Lower leg skin (tissue), 3 donors: Measurements from ENCODE around the gene ST3GAL3.

Source experiments
- POLR2A ChIP-seq, 2 donors: fragments of 450-650 bp; IDR thresholded peaks; one replicate each; pipeline ENCODE4 v1.6.1; 2016 to 2017; ENCODE audit warnings: antibody characterized with exemption in 2 of 2, mild to moderate bottlenecking in 1 of 2, moderate library complexity in 1 of 2
- TF ChIP-seq, protein P1 (sequence below), 3 donors: fragments of 450-650 bp; IDR thresholded peaks; one replicate each; pipeline ENCODE4 v1.5.1; 2016; ENCODE audit warnings: antibody characterized with exemption in 3 of 3, mild to moderate bottlenecking in 3 of 3, moderate library complexity in 2 of 3

DNA sequence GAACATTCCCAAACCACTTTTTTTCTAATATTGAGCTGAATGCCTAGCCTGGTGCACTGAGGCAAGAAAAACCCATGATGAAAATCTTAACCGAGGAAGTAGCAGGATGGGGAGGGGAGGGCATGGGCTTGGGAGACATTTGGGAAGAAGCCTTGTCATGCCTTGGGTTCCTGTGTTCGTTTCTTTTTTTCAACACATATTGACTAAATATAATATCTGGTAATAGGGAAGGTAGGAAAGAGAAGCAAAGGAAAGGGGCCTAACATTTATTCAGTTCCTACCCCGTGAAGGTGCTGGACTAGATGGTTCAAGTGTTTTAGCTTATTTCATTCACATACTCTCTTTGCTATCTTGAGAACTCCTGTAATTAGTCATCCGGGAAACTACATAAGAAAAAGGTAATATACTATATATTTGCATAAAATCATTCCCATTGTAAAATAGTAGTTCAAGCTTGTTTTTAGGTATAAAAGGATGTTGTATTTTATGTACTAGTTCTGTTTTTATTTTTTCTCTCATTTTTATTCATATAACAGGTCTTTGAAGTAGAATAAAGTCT is 62.1 kb downstream of the ST3GAL3 start:
- TF ChIP-seq, protein P1, sequence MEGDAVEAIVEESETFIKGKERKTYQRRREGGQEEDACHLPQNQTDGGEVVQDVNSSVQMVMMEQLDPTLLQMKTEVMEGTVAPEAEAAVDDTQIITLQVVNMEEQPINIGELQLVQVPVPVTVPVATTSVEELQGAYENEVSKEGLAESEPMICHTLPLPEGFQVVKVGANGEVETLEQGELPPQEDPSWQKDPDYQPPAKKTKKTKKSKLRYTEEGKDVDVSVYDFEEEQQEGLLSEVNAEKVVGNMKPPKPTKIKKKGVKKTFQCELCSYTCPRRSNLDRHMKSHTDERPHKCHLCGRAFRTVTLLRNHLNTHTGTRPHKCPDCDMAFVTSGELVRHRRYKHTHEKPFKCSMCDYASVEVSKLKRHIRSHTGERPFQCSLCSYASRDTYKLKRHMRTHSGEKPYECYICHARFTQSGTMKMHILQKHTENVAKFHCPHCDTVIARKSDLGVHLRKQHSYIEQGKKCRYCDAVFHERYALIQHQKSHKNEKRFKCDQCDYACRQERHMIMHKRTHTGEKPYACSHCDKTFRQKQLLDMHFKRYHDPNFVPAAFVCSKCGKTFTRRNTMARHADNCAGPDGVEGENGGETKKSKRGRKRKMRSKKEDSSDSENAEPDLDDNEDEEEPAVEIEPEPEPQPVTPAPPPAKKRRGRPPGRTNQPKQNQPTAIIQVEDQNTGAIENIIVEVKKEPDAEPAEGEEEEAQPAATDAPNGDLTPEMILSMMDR (IDR thresholded peaks at IDR 0.05) = no peak
- TF ChIP-seq POLR2A (IDR thresholded peaks at IDR 0.05) = no peak
